GM18498 (cell line): ENCODE measurements around the gene ELL.
"Not testable (repeated sequence)": the region's sequence is repeated elsewhere in the genome, so short reads cannot be mapped to it uniquely, and the experiment has no call there.

ENCODE experiments used
- ATAC-seq: cut with Tn5 transposase; IDR thresholded peaks from one replicate; pipeline ENCODE4 v1.9.1; 2021; ENCODE audit warnings: mild to moderate bottlenecking, moderate library complexity; ENCODE audit not compliant: unreplicated experiment

The ELL gene

DNA sequence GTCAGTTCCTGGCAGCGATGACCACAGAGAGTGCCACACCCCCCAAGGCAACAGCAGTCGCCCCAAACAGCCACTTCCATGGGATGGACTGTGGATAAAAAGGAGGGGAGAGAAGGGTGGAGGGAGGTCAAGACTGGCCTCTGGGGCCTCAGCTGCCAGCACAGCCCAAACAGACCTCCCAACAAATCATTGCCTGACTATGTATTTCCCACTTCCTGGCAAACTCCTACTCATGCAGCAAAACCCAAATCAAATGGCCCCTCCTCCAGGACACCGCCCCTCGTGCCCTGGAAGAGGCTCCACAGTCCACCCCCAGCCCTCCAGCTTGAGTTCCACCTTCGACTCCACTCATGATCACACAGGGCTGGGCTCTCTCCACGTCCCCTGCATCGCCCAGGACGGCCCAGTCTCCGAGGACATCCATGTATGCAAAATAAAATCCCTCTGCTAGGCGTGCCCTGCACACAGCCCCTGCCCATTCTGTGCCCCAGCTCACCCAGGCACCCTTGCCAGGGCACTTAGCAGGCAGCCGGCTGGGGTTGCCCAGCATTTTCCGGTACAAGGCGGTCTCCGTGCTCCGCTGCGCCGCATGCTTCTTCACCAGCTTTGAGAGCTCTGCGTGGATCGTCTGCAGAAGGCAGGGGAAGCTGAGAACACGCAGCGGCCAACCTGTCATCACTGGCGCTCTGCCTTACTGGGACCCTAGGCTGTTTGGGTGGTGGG, 10.5 kb upstream of the ELL start:
- no peak for ATAC-seq

GRCh38 chr19:18531485-18531884, 9.6 kb upstream of the ELL start:
- ATAC-seq: no peak

GRCh38 chr19:18529782-18530181, 7.9 kb upstream of the ELL start:
- ATAC-seq: no peak

DNA sequence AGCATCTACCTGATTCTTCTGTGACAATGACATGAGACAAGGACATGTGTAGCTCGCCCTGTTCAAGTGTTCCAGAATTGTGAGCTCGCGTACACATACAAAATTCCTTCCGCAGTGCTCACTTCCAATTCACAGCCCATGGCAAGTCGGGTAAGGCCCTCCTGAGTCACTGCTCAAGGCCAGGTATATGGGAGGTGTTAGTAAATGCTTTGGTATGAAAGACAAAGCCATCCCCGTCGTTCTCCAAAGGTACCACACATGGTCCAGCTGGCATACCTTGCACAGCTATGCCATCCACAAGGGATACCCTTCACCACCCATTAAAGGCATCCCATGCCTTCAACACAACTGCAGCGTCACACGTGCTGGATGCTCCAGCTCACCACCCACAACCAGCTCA, 4.4 kb upstream of the ELL start:
- ATAC-seq: no peak

- ATAC-seq: no peak
Observed at GRCh38 chr19:18523841-18524240, 2.0 kb upstream of the ELL start.

- not testable (repeated sequence) for ATAC-seq
Observed at GRCh38 chr19:18522862-18523440, 1.1 kb upstream of the ELL start.

DNA sequence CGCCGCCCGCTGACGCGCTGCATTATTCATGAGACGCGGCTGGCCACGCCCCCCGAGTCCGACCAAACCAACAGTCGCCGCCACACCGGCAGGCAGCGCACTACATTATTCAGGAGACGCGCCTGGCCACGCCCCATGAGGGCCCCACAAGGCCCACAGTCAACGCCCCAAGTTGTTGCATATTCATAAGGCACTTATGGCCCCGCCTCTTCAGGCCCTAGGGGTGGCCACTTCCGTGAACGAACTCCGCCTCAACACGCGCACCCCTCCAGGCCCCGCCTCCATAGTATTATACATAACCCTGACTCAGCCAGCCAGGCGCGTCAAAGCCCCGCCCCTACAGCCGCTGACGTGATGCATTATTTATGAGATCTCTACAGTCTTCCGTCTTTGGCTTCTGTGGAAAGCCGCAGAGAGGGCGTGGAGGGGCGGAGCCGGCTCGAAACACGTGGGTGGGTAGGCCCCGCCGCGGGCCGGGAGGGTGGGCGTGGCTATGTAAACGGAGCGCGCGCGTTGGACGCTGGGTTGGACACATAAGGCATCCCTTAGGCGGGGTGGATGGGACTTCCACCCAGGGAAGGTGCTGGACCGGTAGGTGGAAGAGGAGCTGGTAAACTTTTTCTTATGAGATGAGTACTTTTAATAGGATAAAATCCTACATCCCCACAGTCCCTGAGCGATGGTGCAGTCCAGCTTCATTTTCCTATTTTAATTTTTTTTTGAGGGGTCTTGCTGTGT, 423 bp upstream of the ELL start:
- peak; percentile 87 for ATAC-seq

GRCh38 chr19:18520848-18521691, 800 bp downstream of the ELL start:
- no peak for ATAC-seq

DNA sequence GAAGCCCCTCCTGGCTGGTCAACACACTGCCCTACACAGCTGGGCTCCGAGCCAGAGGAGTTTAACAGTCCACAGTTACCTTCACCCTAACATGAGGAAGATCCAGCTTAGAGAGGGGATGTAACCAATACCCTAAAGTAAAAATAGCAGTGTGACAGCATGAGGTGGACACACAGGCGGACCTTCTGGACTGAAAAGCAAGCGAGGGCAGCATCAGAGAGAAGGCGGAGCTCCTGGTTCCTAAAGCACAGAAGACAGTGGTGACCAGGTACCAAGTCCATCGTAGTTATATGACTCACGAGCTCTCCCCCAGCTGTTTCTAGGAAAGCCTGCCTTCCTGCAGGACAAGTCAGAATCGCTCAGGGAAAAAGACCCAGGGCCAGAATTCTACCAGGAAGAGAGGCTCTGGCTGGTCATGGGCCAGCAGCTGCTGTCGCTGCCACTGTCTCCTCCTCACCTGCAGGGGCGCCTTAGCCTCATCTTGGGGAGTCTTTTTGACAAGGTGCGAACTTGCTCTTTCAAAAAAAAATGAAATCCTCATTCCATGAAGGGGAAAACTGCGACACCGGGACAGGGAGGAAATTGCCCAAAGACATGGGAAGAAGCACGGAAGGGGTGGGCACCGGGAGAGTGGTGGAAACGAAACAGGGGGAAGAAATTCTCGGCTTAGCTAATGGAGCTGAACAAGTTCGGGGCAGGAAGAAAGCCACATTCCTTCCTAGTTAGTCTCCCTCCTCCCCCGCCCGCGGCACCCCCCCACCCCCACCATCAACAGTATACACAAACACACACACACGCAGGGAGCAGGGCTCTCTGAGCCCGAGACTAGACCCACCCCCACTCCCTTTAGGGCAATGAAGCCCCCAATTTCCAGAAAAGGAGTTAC, 1.7 kb downstream of the ELL start:
- no peak for ATAC-seq

DNA sequence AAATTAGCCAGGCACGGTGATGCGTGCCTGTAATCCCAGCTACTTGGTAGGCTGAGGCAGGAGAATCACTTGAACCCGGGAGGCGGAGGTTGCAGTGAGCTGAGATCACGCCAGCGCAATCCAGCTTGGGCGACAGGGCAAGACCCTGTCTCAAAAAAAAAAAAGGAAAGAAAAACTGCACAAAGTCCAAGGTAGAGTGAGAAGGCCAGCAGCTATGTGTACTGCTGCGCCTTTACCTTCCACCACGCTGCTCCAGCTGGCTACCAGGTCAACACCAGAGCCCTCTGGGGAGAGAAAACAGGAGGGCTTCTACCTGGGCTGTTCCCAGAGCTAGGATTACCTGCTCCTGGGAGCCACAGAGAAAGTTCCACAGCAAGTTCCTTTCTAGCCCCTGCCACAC, 3.2 kb downstream of the ELL start:
- no peak for ATAC-seq

- ATAC-seq: no peak
Observed at GRCh38 chr19:18517606-18518005, 4.3 kb downstream of the ELL start.

- no peak for ATAC-seq
Observed at GRCh38 chr19:18515959-18516358, 5.9 kb downstream of the ELL start.

DNA sequence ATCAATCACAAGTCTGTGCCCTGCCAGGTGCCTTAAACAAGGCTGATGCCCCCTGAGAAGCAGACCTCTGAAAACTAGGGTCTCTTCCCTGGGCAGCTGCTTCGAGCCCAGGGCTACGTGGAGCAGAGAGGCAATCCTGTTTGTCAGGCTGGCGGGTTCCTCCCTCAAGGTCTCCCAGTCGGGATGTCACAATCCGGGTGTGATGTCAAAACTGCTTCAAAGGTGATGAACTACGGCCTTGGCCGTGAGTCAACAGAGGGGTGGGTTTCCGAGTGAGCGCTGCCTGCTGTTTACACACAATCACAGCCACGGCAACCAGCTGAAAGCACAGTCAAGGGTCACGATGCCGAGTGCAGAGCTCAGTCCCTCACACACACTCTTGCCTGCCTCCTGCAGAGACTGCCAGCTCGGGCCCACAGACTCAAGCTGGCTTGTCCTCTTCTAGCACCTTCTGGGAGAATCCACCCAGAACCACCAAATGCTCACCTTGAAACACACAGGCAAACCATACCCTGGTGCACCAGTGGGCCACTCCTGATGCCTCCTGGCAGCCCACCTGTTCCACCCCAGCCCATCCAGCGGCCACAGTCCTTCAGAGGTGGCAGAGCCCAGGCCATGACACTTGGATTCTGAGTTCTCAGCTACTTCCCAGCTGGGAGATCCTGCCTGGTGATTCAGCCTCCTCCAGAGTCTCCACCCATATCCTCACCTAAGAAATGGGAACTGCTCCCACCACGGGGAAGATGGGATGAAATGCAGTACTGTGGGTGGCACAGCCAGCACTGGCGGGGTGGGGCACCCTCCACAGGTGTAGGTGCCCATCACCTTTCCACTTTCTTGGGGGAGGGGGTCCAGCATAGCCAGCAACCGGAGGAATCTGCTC, 6.8 kb downstream of the ELL start:
- ATAC-seq: no peak

DNA sequence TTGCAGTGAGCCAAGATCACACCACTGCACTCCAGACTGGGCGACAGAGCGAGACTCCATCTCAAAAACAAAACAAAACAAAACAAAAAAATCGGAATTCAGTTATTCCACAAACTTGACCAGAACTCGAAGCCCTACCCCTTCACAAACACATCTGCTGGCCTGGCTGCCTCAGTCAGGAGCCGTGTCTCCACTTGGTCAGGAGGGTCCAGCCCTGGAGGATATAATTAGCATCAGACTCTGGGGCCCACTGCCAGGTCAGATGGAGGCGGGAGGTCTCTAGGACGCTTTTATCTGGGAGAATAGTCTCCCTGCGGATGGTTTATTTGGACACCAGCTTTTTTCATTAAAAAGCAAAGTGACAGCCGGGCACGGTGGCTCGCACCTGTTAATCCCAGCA, 8.0 kb downstream of the ELL start:
- no peak for ATAC-seq

DNA sequence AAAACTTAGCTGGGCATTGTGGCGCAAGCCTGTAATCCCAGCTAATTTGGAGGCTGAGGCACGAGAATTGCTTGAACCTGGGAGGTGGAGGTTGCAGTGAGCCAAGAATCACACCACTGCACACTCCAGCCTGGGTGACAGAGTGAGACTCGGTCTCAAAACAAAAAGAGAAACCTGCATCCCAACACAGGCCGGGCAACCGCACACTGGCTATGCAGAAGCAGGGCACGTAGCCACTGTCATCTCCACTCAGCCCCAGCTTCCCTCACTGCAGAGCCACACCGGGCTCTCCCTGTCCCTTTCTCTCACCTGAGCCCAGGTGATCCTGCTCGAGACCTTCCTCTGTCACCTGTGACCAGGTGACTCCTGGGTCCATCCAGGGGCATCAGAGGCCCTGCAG, 11.7 kb downstream of the ELL start:
- no peak for ATAC-seq

GRCh38 chr19:18508585-18508984, 13.3 kb downstream of the ELL start:
- ATAC-seq: no peak

DNA sequence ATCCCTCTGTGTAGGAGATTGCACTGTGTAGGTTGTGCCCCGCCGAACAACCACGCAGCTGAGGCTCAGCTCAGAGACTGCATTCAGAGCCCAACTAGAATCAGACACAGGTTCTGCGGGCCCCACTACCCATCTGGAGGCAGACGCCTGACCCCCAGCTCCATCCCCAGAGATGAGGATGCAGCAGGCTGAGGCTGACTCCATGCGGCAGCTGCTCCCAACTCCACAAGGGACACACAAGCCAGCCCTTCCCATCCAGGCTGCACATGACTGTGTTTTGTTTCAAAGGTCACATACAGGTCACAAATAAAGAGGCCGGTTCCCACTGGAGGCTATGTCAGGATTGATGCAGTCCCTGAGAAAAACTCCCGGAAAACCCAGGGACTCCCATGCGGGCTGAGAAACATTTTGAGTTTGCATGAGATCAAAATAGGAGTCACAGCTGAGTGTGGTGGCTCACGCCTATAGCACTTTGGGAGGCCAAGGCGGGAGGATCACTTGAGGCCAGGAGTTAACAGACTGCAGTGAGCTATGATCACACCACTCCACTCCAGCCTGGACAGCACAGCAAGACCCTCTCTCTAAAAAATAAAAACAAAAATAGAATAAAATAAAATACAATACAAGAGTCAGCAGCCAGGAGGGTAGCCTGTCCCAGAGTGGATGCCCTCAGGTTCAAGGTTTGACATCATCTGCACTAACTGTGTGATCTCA, 14.0 kb downstream of the ELL start:
- ATAC-seq: no peak

DNA sequence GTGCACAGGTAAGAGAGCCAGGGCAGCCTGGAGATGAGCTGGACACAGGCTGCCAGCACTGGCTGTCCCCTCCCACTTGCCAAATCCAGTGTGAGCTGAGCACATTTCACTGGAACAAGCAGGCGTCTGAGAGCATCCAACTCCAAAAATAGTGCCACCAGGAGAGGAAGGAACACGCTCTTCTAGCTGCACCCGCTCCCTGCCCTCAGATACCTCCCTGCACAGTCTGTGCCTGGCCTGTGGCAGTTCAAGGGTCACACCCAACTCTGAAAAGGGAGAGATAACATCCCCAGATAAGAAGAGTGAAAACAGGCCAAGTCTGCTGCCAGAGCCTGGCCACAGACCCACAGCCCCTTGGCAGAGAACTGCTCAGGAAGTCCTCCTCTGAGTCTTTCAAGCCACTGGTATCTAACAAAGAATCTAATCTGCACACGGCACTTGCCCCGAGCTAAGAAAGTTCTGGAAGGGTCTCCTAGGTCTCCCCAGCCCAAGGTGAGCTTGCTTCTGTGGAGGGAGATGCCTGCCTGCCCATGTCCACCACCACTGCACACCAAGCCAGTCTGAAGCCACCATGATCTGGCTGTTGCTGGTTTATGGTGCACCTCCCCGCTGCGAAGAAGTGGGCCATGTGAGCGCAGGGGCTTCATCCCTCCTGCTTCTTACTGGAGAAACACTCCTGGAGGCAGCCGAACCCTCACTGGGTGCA, 14.7 kb downstream of the ELL start:
- ATAC-seq: no peak
